Nephron (organoid): ENCODE measurements around the gene SGF29.
"Not testable (repeated sequence)": the region's sequence is repeated elsewhere in the genome, so short reads cannot be mapped to it uniquely, and the experiment has no call there.

ENCODE experiments used
- H3K27ac Mint-ChIP-seq, 3 experiments: 2 replicates each; pipeline ENCODE4 v1.8.0; 2020; ENCODE audit warnings: mixed read lengths in 3 of 3, mild to moderate bottlenecking in 2 of 3, moderate library complexity in 1 of 3
- H3K27me3 Mint-ChIP-seq: 2 replicates; pipeline ENCODE4 v1.8.0; 2021; ENCODE audit warnings: low read depth, mild to moderate bottlenecking, moderate library complexity, mixed read lengths
- H3K36me3 Mint-ChIP-seq: 2 replicates; pipeline ENCODE4 v1.8.0; 2020; ENCODE audit warnings: low read depth, mixed read lengths
- H3K4me1 Mint-ChIP-seq: 2 replicates; pipeline ENCODE4 v1.8.0; 2020; ENCODE audit warnings: mixed read lengths
- H3K4me3 Mint-ChIP-seq, 3 experiments: 2 replicates each; pipeline ENCODE4 v1.8.0; 2020; ENCODE audit warnings: mild to moderate bottlenecking in 3 of 3, mixed read lengths in 3 of 3, moderate library complexity in 2 of 3
- H3K9me3 Mint-ChIP-seq: 2 replicates; pipeline ENCODE4 v1.8.0; 2020; ENCODE audit warnings: mixed read lengths
- CTCF ChIP-seq, 3 experiments: fragments of 200-600 bp; sonication (generic); IDR thresholded peaks; one replicate each; pipeline ENCODE4 v1.5.0; 2021; ENCODE audit warnings: antibody characterized with exemption in 3 of 3; ENCODE audit not compliant: unreplicated experiment in 3 of 3

SGF29 gene

GRCh38 chr16:28589930-28590329, 36.2 kb downstream of the SGF29 start:
- TF ChIP-seq CTCF (IDR thresholded peaks at IDR 0.05; ENCODE audit: unreplicated experiment in 3 of 3), result no peak
- no peak overlapping the region for H3K27ac Mint-ChIP-seq
- no peaks in the 10 kb centered on the region for H3K9me3 Mint-ChIP-seq
- H3K36me3 Mint-ChIP-seq, result peaks cover 45% of the 10 kb centered on the region
- H3K4me1 Mint-ChIP-seq, result no peaks in the 10 kb centered on the region
- H3K4me3 Mint-ChIP-seq, result no peak overlapping the region
- peaks cover 3% of the 10 kb centered on the region for H3K27me3 Mint-ChIP-seq

- H3K4me3 Mint-ChIP-seq, result no peak overlapping the region
- peaks cover 37% of the 10 kb centered on the region for H3K36me3 Mint-ChIP-seq
- no peaks in the 10 kb centered on the region for H3K9me3 Mint-ChIP-seq
- H3K27ac Mint-ChIP-seq, result no peak overlapping the region
- peaks cover 3% of the 10 kb centered on the region for H3K27me3 Mint-ChIP-seq
- H3K4me1 Mint-ChIP-seq, result no peaks in the 10 kb centered on the region
- TF ChIP-seq CTCF (IDR thresholded peaks at IDR 0.05; ENCODE audit: unreplicated experiment in 3 of 3), result no peak
Measured at GRCh38 chr16:28590384-28591340, 36.9 kb downstream of the SGF29 start.

- H3K36me3 Mint-ChIP-seq, result peaks cover 35% of the 10 kb centered on the region
- TF ChIP-seq CTCF (IDR thresholded peaks at IDR 0.05; ENCODE audit: unreplicated experiment in 3 of 3), result no peak
- H3K27me3 Mint-ChIP-seq, result peaks cover 3% of the 10 kb centered on the region
- H3K27ac Mint-ChIP-seq, result no peak overlapping the region
- H3K4me1 Mint-ChIP-seq, result no peaks in the 10 kb centered on the region
- H3K4me3 Mint-ChIP-seq, result no peak overlapping the region
- no peaks in the 10 kb centered on the region for H3K9me3 Mint-ChIP-seq
Measured at GRCh38 chr16:28591355-28591754, 37.6 kb downstream of the SGF29 start.

GRCh38 chr16:28592511-28592910, 38.8 kb downstream of the SGF29 start:
- H3K4me1 Mint-ChIP-seq, result peaks cover 10% of the 10 kb centered on the region
- peaks cover 3% of the 10 kb centered on the region for H3K27me3 Mint-ChIP-seq
- H3K4me3 Mint-ChIP-seq, result no peak overlapping the region
- H3K9me3 Mint-ChIP-seq, result no peaks in the 10 kb centered on the region
- H3K27ac Mint-ChIP-seq, result no peak overlapping the region
- H3K36me3 Mint-ChIP-seq, result peaks cover 28% of the 10 kb centered on the region
- TF ChIP-seq CTCF (IDR thresholded peaks at IDR 0.05; ENCODE audit: unreplicated experiment in 3 of 3), result no peak

GRCh38 chr16:28592979-28593553, 39.3 kb downstream of the SGF29 start:
- peaks cover 10% of the 10 kb centered on the region for H3K4me1 Mint-ChIP-seq
- no peak overlapping the region for H3K27ac Mint-ChIP-seq
- no peaks in the 10 kb centered on the region for H3K9me3 Mint-ChIP-seq
- no peak for TF ChIP-seq CTCF (IDR thresholded peaks at IDR 0.05; ENCODE audit: unreplicated experiment in 3 of 3)
- H3K4me3 Mint-ChIP-seq, result no peak overlapping the region
- peaks cover 3% of the 10 kb centered on the region for H3K27me3 Mint-ChIP-seq
- peaks cover 28% of the 10 kb centered on the region for H3K36me3 Mint-ChIP-seq

- H3K9me3 Mint-ChIP-seq, H3K27me3 Mint-ChIP-seq, H3K4me3 Mint-ChIP-seq: not testable (repeated sequence)
Measured at GRCh38 chr16:28595451-28595850, 41.7 kb downstream of the SGF29 start.

More at GRCh38 chr16:28595451-28595850, 41.7 kb downstream of the SGF29 start:
- H3K4me1 Mint-ChIP-seq, H3K27ac Mint-ChIP-seq: not testable (repeated sequence)
- H3K36me3 Mint-ChIP-seq, result peaks cover 15% of the 10 kb centered on the region
